ENCODE results near the gene MRPL53.

MRPL53 gene

DNA sequence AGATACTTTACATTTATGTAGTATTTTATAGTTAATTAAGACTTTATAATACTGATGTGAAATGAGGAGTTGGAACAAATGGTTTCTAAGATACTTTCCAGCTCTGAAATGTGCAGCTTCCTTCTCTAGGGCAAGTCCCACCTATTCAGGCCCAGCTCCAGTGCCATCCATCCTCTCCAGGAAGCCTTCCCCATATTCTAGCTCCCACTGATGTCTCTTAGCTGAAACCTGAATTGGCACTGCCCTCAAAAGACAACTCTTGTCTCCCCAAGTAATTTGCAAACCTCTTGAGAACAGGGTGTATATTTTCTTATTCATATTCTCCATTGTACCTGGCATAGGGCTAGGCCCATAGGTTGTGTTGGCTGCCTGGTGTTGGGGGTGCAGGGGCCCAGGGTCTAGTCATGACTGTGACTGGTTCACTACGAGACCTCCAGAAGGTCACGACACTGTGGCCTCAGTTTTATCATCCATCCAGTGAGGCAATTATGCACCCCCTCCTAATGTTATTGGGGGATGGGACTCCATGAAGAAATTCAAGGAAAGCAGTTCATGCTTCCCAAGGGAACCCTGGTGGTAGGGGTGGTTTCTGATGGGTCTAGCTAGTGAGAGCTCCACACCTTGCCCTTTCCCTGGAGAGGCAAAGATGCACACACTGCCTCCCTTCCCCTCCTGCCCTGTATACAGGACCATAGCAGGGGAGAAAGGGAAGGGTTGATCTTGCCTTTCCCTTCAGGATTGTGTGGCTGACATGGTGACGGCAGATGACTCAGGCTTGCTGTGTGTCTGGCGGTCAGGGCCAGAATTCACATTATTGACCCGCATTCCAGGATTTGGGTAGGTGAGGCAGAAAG is 48.1 kb downstream of the MRPL53 start:
- DNase-seq = no peak

DNA sequence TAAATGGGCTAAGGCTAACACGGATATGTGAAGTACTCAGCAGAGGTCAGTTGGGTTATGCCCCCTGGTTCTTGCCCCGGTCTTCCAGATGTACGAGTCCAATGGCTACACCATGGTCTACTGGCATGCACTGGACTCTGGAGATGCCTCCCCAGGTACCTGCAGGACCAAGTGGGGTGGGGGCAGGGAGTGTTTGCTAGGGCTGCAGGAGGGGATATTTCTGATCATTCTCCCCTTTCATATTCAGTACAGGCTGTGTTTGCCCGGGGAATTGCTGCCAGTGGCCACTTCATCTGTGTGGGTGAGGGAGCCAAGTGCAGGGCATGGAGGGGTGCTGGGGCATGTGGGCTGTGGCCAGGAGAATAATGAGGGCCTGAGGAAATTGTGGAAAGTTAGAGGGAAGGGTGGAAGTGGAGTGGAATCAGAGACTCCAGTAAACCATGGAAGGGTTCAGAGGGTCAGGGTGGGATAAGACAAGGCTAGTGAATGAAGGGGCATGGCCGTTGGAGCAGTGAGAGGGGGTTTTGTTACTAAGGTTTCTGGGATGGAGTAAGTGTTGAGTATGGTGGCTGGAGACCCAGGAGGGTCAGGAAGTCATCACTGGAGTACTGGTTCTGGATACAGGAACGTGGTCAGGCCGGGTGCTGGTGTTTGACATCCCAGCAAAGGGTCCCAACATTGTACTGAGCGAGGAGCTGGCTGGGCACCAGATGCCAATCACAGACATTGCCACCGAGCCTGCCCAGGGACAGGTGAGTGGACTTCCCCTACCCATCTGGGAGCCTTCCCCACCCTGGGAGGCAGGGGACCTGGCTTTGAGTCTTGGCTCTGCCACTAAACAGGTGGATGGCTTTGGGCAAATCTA is 49.0 kb downstream of the MRPL53 start:
- DNase-seq = no peak

Data from NCI-H524 treated with DMSO at 0.1 percent for 48 hours (cell line).